Right lobe of liver (tissue), 4 donors: ENCODE data around the gene BOLA3.

Experiments used
- POLR2A ChIP-seq: fragments of 450-650 bp; IDR thresholded peaks from one replicate; pipeline ENCODE4 v1.6.1; 2017; ENCODE audit warnings: antibody characterized with exemption, mild to moderate bottlenecking
- TF ChIP-seq, protein P1 (sequence below), 4 donors: fragments of 200-600 bp in 3 of 4; fragments of 450-650 bp in 1 of 4; IDR thresholded peaks; one replicate each; pipeline versions ENCODE4 v1.5.1 to v1.8.0; 2016 to 2022; ENCODE audit warnings: antibody characterized with exemption in 4 of 4, mild to moderate bottlenecking in 2 of 4
- donor health status: DM: no; HTN: no; CAD: no.
- donor health status: DM: no; HTN: no; CAD: no.
- donor health status: DM: no; HTN: yes; CAD: no.

DNA sequence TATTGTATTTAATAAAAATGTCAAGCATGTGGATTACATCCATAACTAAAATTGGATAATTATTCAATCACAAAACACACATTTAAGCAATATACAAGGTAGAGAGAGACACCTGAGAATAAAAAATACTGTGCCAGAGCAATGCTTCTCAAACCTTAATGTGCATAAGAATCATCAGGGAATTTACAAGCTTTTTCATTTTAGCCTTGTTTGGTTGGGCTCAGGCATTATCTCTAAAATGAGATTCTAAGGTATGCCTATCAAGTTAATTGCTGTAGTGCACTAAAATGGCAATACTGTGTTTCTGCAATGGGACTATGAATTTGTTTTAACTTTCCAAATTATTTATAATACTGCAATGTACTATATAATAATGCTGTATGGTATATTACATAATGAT, 30.0 kb upstream of the BOLA3 start:
- no peak for TF ChIP-seq POLR2A
- TF ChIP-seq, protein P1, sequence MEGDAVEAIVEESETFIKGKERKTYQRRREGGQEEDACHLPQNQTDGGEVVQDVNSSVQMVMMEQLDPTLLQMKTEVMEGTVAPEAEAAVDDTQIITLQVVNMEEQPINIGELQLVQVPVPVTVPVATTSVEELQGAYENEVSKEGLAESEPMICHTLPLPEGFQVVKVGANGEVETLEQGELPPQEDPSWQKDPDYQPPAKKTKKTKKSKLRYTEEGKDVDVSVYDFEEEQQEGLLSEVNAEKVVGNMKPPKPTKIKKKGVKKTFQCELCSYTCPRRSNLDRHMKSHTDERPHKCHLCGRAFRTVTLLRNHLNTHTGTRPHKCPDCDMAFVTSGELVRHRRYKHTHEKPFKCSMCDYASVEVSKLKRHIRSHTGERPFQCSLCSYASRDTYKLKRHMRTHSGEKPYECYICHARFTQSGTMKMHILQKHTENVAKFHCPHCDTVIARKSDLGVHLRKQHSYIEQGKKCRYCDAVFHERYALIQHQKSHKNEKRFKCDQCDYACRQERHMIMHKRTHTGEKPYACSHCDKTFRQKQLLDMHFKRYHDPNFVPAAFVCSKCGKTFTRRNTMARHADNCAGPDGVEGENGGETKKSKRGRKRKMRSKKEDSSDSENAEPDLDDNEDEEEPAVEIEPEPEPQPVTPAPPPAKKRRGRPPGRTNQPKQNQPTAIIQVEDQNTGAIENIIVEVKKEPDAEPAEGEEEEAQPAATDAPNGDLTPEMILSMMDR (IDR thresholded peaks at IDR 0.05): no peak
